ENCODE results near the gene SYT1. TPM values are rescaled to one million over a fixed set of nuclear protein-coding genes. Genes with fewer than 3 reads are reported as not detected.

Gene SYT1
- total RNA-seq, 1 experiment from 2014 or later, result 15.8 TPM

DNA sequence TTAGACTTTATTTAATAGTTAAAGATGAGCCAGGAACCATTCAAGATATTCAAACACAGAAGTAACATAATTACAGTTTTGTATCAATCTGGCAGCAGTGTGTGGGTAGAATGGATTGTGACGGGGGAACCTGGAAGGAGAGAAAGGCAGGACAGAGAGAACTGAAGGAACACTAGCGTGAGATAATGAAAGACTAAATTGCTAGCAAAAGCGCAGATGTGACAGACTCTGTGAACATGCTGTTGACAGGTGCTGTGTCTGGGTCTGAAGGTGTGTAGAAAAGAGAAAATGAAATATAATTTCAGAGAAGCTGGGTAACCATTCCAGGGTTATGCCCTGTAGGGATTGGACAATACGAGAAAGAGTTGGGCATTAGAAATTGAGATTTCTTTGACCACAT, 372.3 kb downstream of the SYT1 start:
- peaks cover under 1 to 5% (median 2%) of the 10 kb centered on the region in 3 experiments for H3K36me3 Mint-ChIP-seq (ENCODE audit: insufficient read depth in 1 of 3, low read depth in 3 of 3)
- TF ChIP-seq, protein P1, sequence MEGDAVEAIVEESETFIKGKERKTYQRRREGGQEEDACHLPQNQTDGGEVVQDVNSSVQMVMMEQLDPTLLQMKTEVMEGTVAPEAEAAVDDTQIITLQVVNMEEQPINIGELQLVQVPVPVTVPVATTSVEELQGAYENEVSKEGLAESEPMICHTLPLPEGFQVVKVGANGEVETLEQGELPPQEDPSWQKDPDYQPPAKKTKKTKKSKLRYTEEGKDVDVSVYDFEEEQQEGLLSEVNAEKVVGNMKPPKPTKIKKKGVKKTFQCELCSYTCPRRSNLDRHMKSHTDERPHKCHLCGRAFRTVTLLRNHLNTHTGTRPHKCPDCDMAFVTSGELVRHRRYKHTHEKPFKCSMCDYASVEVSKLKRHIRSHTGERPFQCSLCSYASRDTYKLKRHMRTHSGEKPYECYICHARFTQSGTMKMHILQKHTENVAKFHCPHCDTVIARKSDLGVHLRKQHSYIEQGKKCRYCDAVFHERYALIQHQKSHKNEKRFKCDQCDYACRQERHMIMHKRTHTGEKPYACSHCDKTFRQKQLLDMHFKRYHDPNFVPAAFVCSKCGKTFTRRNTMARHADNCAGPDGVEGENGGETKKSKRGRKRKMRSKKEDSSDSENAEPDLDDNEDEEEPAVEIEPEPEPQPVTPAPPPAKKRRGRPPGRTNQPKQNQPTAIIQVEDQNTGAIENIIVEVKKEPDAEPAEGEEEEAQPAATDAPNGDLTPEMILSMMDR (conservative IDR thresholded peaks at IDR 0.05), result no peak
- no peak overlapping the region for H3K23ac ChIP-seq (ENCODE audit: insufficient read length, low read depth, low read length)
- no peaks in the 10 kb centered on the region for H3K4me1 Mint-ChIP-seq
- H2AK5ac ChIP-seq (ENCODE audit: insufficient read length, low read length), result no peak overlapping the region
- no peak overlapping the region for H4K8ac ChIP-seq (replicated peaks; ENCODE audit: insufficient read length, low read depth, low read length)
- no peaks in the 10 kb centered on the region for H3K79me2 ChIP-seq (ENCODE audit: insufficient read depth, low read length)
- H3K14ac ChIP-seq (ENCODE audit: insufficient read depth, low read length), result no peak overlapping the region
- no peak overlapping the region for H4K91ac ChIP-seq (ENCODE audit: insufficient read length, low read depth, low read length)
- no peak overlapping the region for H2BK5ac ChIP-seq (ENCODE audit: insufficient read length, low read length)
- no peak overlapping the region for H3T11ph ChIP-seq (ENCODE audit: low read length)
- no peaks in the 10 kb centered on the region for H3K27me3 ChIP-seq (ENCODE audit: insufficient read depth, low read length)
- WGBS (ENCODE audit: extremely low coverage, insufficient read length, low lambda C conversion rate), result no CpG with 5 or more reads among the region's 4 CpGs
- no peak overlapping the region for H3K27ac Mint-ChIP-seq
- no peak overlapping the region for H3K27ac ChIP-seq (ENCODE audit: insufficient read length, low read depth, low read length)
- H3K18ac ChIP-seq (ENCODE audit: insufficient read length, low read depth, low read length), result no peak overlapping the region
- no peak overlapping the region for H3K4me3 Mint-ChIP-seq
- H3K9ac ChIP-seq (ENCODE audit: extremely low read depth, insufficient read length, low read length), result no peak overlapping the region
- H3K4me1 ChIP-seq (ENCODE audit: insufficient read depth, low read length), result no peaks in the 10 kb centered on the region
- H3K9me3 Mint-ChIP-seq, result peaks cover 0 to 2% of the 10 kb centered on the region in 2 experiments; a peak in 2 of 5 replicates
- no peaks in the 10 kb centered on the region for H3K27me3 Mint-ChIP-seq (ENCODE audit: low read depth)
- H2BK120ac ChIP-seq (ENCODE audit: low read depth, low read length, poor library complexity, severe bottlenecking), result no peak overlapping the region
- no peak overlapping the region for H4K5ac ChIP-seq (ENCODE audit: insufficient read length, low read depth, low read length)
- H2BK12ac ChIP-seq (ENCODE audit: insufficient read length, low read depth, low read length), result no peak overlapping the region
- H4K20me1 ChIP-seq (ENCODE audit: control insufficient read depth, insufficient read depth, insufficient read length), result no peaks in the 10 kb centered on the region
- no peak overlapping the region for H3K56ac ChIP-seq (ENCODE audit: insufficient read length, low read depth, low read length)
- no peak overlapping the region for H3K4me2 ChIP-seq (ENCODE audit: insufficient read depth, insufficient read length, low read length)
- DNase-seq, result no peak
- H2BK15ac ChIP-seq (ENCODE audit: low read depth, low read length), result no peak overlapping the region
- H3K23me2 ChIP-seq (ENCODE audit: insufficient read length, low read depth, low read length, poor library complexity, severe bottlenecking), result no peaks in the 10 kb centered on the region
- no peaks in the 10 kb centered on the region for H3K9me3 ChIP-seq (ENCODE audit: control insufficient read depth, low read depth, low read length)
- H2AFZ ChIP-seq (ENCODE audit: low read length), result no peak overlapping the region
- no peaks in the 10 kb centered on the region for H3K79me1 ChIP-seq (ENCODE audit: insufficient read depth, low read depth, low read length, poor library complexity, severe bottlenecking)
- H2BK20ac ChIP-seq (ENCODE audit: low read depth, low read length, poor library complexity, severe bottlenecking), result no peak overlapping the region
- no peak overlapping the region for H3K4ac ChIP-seq (ENCODE audit: low read depth, low read length)

All from H9 (cell line).